Measurements from ENCODE around the gene SLC6A19. TPM values are rescaled to one million over a fixed set of nuclear protein-coding genes. Genes with fewer than 3 reads are reported as not detected.

Gene SLC6A19
- total RNA-seq, 1 experiment from 2014 or later, result 0.04 TPM

GRCh38 chr5:1179383-1179715, 22.0 kb upstream of the SLC6A19 start:
- DNase-seq (ENCODE audit: low spot score) (no peak), ATAC-seq (no peak)
- Mint-ChIP-seq H3K27me3 (ENCODE audit: low read depth) (no peaks in the 10 kb centered on the region), H3K9me3 (peaks cover 6% of the 10 kb centered on the region), H3K36me3 (no peaks in the 10 kb centered on the region), H3K4me1 (no peaks in the 10 kb centered on the region), H3K4me3 (no peak overlapping the region), H3K27ac (no peak overlapping the region)
- ChIA-PET POLR2A (no interaction called here), CTCF (interaction anchor here (1.3 kb wide), 1 partner anchor 25 kb away, joined by 5 read pairs; no protein-coding TSS in a partner anchor)
- TF ChIP-seq AFF4 (CRISPR knock-in tag; IDR thresholded peaks at IDR 0.05; ENCODE audit: borderline replicate concordance) (no peak), HMGXB4 (CRISPR knock-in tag; IDR thresholded peaks at IDR 0.05) (no peak)

GRCh38 chr5:1180096-1180495, 21.3 kb upstream of the SLC6A19 start:
- no peak overlapping the region for H3K4me3 Mint-ChIP-seq
- ATAC-seq, result no peak
- no peak for DNase-seq (ENCODE audit: low spot score)
- POLR2A ChIA-PET, result no interaction called here
- H3K36me3 Mint-ChIP-seq, result no peaks in the 10 kb centered on the region
- TF ChIP-seq, protein P1, sequence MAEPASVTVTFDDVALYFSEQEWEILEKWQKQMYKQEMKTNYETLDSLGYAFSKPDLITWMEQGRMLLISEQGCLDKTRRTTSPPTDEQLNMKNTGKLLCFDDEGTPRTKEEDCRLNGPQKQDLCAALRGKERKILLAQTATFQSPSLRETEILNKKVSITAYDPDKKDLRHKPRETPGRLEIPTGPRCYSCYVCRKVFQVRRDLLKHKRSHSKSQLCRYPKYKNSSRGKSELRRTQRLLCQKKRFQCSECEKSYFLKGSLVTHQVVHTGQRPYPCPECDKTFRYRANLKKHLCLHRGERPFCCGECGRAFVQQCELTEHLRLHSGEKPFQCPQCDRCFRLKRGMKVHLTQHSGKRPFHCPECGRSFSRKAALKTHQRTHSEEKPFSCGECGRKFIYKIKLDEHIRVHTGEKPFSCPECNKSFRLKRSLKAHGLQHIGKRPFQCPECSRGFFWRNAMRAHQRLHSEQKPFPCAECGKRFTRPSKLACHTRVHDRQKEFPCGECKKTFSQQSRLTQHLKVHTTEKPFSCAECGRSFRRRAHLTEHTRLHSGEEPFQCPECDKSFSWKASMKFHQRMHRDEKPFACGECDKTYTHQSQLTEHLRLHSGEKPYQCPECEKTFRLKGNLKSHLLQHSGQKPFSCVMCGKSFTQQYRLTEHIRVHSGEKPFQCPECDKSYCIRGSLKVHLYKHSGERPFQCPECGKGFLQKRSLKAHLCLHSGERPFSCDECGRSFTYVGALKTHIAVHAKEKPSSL (CRISPR knock-in tag; conservative IDR thresholded peaks at IDR 0.05), result no peak
- TF ChIP-seq ATF2 (CRISPR knock-in tag; IDR thresholded peaks at IDR 0.05; ENCODE audit: borderline replicate concordance, low read depth) (no peak), ZNF317 (CRISPR knock-in tag; IDR thresholded peaks at IDR 0.05; ENCODE audit: borderline replicate concordance, low read depth) (no peak)
- TF ChIP-seq, protein P2, sequence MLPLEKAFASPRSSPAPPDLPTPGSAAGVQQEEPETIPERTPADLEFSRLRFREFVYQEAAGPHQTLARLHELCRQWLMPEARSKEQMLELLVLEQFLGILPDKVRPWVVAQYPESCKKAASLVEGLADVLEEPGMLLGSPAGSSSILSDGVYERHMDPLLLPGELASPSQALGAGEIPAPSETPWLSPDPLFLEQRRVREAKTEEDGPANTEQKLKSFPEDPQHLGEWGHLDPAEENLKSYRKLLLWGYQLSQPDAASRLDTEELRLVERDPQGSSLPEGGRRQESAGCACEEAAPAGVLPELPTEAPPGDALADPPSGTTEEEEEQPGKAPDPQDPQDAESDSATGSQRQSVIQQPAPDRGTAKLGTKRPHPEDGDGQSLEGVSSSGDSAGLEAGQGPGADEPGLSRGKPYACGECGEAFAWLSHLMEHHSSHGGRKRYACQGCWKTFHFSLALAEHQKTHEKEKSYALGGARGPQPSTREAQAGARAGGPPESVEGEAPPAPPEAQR (CRISPR knock-in tag; IDR thresholded peaks at IDR 0.05), result no peak
- H3K9me3 Mint-ChIP-seq, result no peaks in the 10 kb centered on the region
- CTCF ChIA-PET, result no interaction called here
- no peak overlapping the region for H3K27ac Mint-ChIP-seq
- H3K27me3 Mint-ChIP-seq (ENCODE audit: low read depth), result no peaks in the 10 kb centered on the region
- no peaks in the 10 kb centered on the region for H3K4me1 Mint-ChIP-seq

DNA sequence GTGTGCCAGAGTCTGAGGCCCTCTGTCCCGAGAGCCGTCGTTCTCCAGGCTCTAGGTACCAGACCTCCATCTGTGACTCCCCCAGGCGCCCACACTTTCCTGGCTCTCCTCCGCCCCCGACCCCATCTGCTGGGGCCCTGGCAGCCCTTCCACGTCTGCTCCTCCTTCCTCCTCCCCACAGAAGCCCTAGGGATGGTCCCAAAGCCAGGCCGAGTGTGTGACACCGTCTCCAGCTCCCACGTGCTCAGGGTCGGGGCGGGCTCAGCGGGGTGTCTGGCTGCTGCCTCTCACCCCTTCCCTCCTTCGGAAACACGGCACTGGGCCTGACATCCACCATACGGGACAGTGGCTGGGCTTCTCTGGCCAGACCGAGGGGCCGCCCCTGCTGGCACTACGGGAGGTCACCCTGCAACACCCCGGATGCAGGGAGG, 20.5 kb upstream of the SLC6A19 start:
- no peak overlapping the region for H3K4me3 Mint-ChIP-seq
- no peak for ATAC-seq
- CTCF ChIA-PET, result no interaction called here
- H3K27me3 Mint-ChIP-seq (ENCODE audit: low read depth), result no peaks in the 10 kb centered on the region
- no peak for DNase-seq (ENCODE audit: low spot score)
- no peaks in the 10 kb centered on the region for H3K36me3 Mint-ChIP-seq
- POLR2A ChIA-PET, result no interaction called here
- H3K27ac Mint-ChIP-seq, result no peak overlapping the region
- no peaks in the 10 kb centered on the region for H3K4me1 Mint-ChIP-seq
- no peaks in the 10 kb centered on the region for H3K9me3 Mint-ChIP-seq
- TF ChIP-seq, protein P3, sequence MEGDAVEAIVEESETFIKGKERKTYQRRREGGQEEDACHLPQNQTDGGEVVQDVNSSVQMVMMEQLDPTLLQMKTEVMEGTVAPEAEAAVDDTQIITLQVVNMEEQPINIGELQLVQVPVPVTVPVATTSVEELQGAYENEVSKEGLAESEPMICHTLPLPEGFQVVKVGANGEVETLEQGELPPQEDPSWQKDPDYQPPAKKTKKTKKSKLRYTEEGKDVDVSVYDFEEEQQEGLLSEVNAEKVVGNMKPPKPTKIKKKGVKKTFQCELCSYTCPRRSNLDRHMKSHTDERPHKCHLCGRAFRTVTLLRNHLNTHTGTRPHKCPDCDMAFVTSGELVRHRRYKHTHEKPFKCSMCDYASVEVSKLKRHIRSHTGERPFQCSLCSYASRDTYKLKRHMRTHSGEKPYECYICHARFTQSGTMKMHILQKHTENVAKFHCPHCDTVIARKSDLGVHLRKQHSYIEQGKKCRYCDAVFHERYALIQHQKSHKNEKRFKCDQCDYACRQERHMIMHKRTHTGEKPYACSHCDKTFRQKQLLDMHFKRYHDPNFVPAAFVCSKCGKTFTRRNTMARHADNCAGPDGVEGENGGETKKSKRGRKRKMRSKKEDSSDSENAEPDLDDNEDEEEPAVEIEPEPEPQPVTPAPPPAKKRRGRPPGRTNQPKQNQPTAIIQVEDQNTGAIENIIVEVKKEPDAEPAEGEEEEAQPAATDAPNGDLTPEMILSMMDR (IDR thresholded peaks at IDR 0.05), result no peak
- no peak for TF ChIP-seq ELF4 (CRISPR knock-in tag; IDR thresholded peaks at IDR 0.05; ENCODE audit: low read depth)
- no peak for TF ChIP-seq AFF4 (CRISPR knock-in tag; IDR thresholded peaks at IDR 0.05; ENCODE audit: borderline replicate concordance)
- TF ChIP-seq USF1 (CRISPR knock-in tag; IDR thresholded peaks at IDR 0.05), result no peak
- no peak for TF ChIP-seq ZBTB21 (CRISPR knock-in tag; IDR thresholded peaks at IDR 0.05; ENCODE audit: borderline replicate concordance)
